ENCODE data around the gene NTNG2. TPM values are rescaled to one million over a fixed set of nuclear protein-coding genes. Genes with fewer than 3 reads are reported as not detected.

The NTNG2 gene
- total RNA-seq, 1 experiment from 2014 or later, result 1.2 TPM

DNA sequence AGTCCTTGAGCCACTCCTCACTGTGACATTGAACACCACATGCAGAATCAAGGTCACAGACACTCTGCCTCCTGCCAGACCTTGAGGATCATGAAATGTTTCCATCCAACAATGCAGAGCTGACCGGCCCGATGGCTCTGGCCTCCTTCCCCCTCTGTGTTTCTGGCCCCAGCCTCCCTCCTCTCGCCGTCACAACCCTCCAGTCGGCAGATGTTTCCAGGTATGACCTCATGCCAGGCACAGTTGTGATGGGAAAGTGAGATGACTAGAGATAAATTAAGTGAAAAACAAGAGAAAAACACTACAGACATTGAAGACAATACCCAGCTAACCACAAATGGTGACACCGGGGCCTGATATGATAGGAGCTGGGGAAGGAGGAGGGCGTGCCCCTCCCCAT lies 9.8 kb downstream of the NTNG2 start:
- H3K4me3 ChIP-seq (ENCODE audit: insufficient read depth, low read depth, low read length), result no peak overlapping the region
- DNase-seq, result no peak
- no peaks in the 10 kb centered on the region for H3K36me3 ChIP-seq (replicated peaks; ENCODE audit: control insufficient read depth, insufficient read depth, low read length)
- peaks cover 4% of the 10 kb centered on the region for H3K27me3 ChIP-seq (ENCODE audit: control insufficient read depth, insufficient read depth, low read length)

DNA sequence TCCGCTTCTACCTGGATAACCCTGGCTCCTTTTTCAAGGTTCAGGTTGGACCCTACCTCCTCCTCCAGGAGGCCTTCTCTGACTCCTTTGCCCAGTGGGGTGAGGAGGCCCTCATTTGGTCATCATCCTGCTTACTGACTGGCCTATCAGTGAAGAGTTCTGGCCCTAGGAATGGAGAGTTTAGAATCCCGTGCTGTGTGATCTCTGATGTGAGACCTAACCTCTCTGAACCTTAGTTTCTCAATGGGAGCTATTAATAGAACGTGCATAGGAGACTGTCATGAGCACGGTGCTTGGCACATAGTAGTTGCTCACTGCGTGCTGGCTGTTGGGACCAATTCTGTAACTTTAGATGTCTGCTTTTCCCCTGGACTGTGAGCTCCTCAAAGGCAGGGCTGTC lies 10.3 kb downstream of the NTNG2 start:
- H3K27me3 ChIP-seq (ENCODE audit: control insufficient read depth, insufficient read depth, low read length), result peaks cover under 1% of the 10 kb centered on the region
- H3K4me3 ChIP-seq (ENCODE audit: insufficient read depth, low read depth, low read length), result no peak overlapping the region
- no peaks in the 10 kb centered on the region for H3K36me3 ChIP-seq (replicated peaks; ENCODE audit: control insufficient read depth, insufficient read depth, low read length)
- no peak for DNase-seq

DNA sequence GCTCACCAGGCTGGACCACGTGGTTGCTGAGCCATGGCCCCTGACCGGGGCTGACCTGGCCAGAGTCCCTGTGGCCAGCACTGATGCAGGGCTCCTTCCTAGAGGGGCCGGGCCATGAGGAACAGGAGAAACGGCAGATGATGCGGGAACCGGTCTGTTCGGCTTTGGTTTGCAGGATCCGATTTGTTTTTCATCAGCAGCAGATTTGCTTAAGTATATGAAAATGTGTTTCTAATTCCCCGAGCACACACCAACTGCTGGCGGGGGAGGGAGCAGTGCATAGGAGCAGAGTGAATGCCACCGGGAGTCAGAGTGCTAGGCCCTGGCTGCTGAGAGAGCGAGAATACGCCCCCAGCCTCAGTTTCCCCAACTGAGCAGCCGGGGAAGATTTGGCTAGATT lies 13.6 kb downstream of the NTNG2 start:
- H3K4me3 ChIP-seq (ENCODE audit: insufficient read depth, low read depth, low read length), result no peak overlapping the region
- H3K36me3 ChIP-seq (replicated peaks; ENCODE audit: control insufficient read depth, insufficient read depth, low read length), result no peaks in the 10 kb centered on the region
- H3K27me3 ChIP-seq (ENCODE audit: control insufficient read depth, insufficient read depth, low read length), result no peaks in the 10 kb centered on the region
- DNase-seq, result no peak

DNA sequence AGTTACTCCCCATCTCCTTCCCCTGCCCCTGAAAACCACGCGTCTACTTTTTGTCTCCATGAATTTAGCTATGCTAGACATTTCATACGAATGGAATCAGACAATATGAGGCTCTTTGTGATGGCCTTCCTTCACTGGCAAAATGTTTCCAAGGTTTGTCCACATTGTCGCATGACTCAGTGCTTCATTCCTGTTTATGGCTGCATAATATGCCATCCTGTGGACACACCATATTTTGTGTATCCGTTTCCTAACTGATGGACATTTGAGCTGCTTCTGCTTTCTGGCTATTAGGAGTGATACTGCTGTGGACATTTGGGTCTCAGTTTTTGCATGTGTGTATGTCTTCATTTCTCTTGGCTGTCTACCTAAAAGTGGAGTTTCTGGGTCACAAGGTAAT lies 14.5 kb downstream of the NTNG2 start:
- H3K27me3 ChIP-seq (ENCODE audit: control insufficient read depth, insufficient read depth, low read length), result no peaks in the 10 kb centered on the region
- DNase-seq, result no peak
- H3K4me3 ChIP-seq (ENCODE audit: insufficient read depth, low read depth, low read length), result no peak overlapping the region
- H3K36me3 ChIP-seq (replicated peaks; ENCODE audit: control insufficient read depth, insufficient read depth, low read length), result no peaks in the 10 kb centered on the region

DNA sequence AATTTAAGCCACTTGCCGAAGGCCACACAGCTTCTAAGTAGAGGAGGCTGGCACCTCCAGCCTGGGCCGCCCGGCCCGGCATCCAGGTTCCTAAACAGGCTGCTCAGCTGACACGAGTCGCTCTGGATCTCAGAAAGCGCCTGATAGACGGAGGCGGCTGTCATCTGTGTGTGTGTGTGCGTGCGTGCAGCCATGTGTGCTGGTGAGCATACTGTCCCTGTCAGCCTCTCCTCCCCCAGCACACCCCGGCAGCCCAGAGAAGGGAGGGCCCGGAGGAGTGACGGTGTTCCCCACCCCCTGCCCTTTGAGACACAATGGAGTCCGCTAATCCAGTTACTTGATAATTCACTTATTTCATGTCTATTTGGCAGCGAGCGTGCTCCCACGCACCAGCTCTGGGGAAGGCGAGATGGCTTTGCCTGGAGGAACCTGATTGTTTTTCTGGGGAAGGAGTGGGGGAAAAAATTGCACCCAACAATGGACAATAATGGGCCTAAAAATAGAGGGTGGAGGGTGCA lies 20.0 kb downstream of the NTNG2 start:
- Histone ChIP-seq H3K36me3 (replicated peaks; ENCODE audit: control insufficient read depth, insufficient read depth, low read length) (no peaks in the 10 kb centered on the region), H3K27me3 (ENCODE audit: control insufficient read depth, insufficient read depth, low read length) (peaks cover 12% of the 10 kb centered on the region), H3K4me3 (ENCODE audit: insufficient read depth, low read depth, low read length) (no peak overlapping the region)
- no peak for DNase-seq

DNA sequence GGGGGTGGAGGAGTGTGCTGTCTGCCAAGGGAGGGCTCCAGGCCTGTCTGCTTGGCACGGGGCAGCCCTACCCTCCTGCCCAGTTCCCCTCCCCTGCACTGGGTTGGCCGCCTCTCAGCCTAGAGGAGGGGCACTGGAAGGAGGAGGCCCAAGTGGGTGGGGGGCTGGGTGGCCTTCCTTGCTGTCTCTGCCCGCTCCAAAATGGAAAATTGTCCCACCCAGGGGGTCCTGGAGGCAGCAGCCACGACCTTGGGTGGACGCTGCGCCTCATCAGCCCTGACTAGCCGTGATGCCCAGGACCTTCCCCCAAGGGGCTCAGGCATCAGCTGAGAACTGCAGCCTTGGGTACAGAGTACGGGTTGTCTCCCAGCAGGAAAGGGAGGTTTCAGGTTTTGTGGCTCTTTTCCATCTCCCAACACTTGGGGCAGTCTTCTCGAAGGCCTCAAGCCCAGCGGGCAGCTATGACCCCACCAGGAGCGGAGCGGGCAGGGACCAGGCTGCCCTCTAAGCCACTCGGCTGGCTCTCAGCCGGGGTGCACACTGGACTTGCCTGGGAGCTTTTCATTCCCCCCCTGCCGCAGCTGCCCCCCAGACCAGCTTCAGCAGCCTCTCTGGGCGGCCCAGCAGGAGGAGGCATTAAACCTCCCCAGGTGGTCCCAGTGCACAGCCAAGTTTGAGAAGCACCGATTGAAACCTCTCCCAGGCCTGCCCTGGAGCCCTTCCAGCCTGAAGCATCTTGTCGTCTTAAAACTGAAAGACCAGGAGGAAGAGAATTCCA lies 20.6 kb downstream of the NTNG2 start:
- no peaks in the 10 kb centered on the region for H3K36me3 ChIP-seq (replicated peaks; ENCODE audit: control insufficient read depth, insufficient read depth, low read length)
- peaks cover 17% of the 10 kb centered on the region for H3K27me3 ChIP-seq (ENCODE audit: control insufficient read depth, insufficient read depth, low read length)
- DNase-seq, result peak; percentile 83
- H3K4me3 ChIP-seq (ENCODE audit: insufficient read depth, low read depth, low read length), result no peak overlapping the region

DNA sequence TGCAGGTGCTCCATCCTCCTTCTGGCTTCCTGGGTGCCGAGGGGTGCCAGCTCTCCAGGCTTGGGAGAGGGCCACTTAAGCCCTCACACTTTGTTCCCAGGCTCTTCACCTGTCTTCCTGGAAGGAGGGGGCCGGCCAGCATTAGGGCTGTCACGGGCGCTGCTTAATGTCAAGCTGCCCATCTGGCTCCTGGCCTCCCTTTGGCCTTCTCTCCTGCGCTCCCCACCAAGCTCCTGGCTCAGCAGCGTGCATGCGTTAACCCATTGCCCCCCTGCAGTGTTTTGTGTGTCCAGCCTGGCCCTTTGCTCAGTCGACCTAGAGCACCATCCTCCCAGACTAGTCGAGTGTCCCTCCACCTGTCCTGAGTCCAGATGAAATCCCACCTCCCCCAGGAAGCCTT lies 21.3 kb downstream of the NTNG2 start:
- Histone ChIP-seq H3K36me3 (replicated peaks; ENCODE audit: control insufficient read depth, insufficient read depth, low read length) (no peaks in the 10 kb centered on the region), H3K4me3 (ENCODE audit: insufficient read depth, low read depth, low read length) (no peak overlapping the region), H3K27me3 (ENCODE audit: control insufficient read depth, insufficient read depth, low read length) (peaks cover 23% of the 10 kb centered on the region)
- DNase-seq, result no peak

DNA sequence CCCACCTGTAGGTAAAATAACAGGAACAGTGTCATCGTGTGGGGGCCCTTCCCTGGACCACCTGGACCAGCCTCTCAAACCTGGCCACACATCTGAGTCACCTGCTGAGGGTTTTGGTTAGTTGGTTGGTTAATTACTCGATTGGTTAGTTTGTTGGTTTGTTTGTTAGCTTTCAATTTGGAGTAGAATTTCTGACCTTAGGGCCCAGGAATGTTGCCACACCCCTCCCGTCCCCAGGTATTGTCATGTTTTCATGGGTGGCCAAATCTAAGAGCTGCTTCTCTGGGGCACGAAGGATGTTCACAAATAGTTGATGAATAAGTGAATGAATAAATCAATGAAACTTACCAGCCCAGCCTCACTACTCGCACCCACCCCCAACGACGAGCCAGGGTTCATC lies 21.9 kb downstream of the NTNG2 start:
- no peak for DNase-seq
- Histone ChIP-seq H3K36me3 (replicated peaks; ENCODE audit: control insufficient read depth, insufficient read depth, low read length) (no peaks in the 10 kb centered on the region), H3K27me3 (ENCODE audit: control insufficient read depth, insufficient read depth, low read length) (peaks cover 29% of the 10 kb centered on the region), H3K4me3 (ENCODE audit: insufficient read depth, low read depth, low read length) (no peak overlapping the region)

DNA sequence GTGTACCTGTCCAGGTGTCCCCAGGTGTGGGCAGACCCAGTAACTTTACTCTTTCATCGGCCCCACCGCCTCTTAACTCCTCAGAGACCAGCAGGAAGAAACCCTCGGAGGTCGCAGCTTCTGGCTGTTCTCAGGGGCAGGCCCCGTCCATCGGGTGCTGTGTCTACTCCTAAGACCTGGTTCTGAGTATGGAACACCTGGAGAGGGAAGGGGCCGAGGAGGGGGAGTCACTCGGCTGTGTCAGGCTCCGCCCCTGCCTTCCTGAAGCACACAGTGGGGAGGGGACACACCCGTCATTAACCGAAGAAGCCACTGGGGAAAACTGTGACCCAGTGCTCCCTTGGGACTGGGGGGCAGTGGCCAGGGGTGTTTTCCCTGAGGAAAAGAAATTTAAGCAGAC lies 22.3 kb downstream of the NTNG2 start:
- no peak for DNase-seq
- H3K27me3 ChIP-seq (ENCODE audit: control insufficient read depth, insufficient read depth, low read length), result peaks cover 30% of the 10 kb centered on the region
- H3K4me3 ChIP-seq (ENCODE audit: insufficient read depth, low read depth, low read length), result no peak overlapping the region
- H3K36me3 ChIP-seq (replicated peaks; ENCODE audit: control insufficient read depth, insufficient read depth, low read length), result no peaks in the 10 kb centered on the region

DNA sequence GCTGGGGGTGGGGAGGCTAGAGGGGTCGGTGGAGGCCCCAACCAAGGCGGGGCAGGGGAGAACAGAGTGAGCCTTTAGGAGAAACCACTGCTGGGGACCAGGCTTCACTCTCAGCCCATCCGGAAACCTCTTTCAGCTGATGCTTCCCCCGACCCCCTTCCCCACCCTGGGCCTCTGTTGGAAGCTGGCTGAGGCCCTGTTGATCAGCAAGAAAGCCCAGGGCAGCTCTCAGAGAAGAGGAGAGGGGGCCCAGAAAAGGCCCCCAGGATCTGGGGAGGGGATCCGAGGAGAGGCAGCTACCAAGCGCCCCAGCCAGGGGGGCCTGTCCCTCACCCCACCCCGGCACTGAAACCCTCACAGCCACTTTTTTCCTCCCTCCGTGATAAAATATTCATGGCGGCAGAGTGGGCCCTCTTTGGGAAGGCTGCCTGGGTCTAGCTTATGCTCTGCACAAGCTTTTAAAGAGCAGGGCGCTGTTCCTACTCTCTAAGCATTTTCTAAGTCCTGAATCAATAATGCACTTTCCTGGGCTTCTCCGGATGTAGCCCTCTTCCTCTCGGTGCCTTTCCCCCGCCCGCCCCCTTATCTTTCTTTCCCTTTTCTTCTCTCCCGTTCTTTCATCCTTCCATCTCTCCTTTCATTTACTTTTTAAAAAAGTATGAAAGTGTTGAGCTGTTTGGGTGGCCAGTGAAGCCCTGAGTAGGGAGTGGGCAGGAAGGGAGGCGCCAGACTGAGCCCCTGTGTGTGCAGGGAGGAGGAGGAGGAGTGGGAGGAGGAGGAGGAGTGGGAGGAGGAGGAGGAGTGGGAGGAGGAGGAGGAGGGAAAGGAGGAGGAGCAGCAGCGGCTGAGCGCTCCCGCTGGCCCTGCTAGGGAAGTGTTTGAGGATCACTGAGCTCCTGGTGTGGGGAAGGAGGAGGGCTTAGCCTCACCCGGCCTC lies 23.5 kb downstream of the NTNG2 start:
- H3K36me3 ChIP-seq (replicated peaks; ENCODE audit: control insufficient read depth, insufficient read depth, low read length), result no peaks in the 10 kb centered on the region
- DNase-seq, result peak; percentile 81
- peak overlapping the region; percentile 9; the same call in 1 of the 2 replicates for H3K4me3 ChIP-seq (ENCODE audit: insufficient read depth, low read depth, low read length)
- H3K27me3 ChIP-seq (ENCODE audit: control insufficient read depth, insufficient read depth, low read length), result peaks cover 32% of the 10 kb centered on the region

DNA sequence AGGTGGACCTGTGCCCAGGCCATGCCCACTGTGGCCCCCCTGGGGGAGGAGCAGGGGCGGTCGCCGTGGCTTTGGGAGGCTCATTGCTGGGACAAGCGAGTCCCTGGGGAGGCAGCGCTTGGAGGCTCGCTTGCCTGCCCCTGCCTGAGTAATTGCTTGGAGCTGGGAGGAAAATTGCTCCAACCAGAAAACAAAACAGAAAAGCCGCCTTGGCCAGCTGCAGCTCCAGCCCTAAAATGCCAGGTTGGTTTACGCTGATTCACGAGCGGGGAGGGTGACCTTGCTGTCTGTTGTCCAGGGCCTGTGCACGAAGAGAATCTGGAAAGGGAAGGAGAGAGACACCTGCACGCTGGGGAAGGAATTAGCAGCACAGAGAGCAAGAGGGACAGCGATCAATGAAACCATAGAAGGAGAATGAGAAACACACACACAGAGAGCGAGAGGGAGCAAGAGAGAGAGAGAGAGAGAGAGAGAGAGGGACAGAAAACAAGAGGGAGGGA lies 25.3 kb downstream of the NTNG2 start:
- peaks cover 32% of the 10 kb centered on the region for H3K27me3 ChIP-seq (ENCODE audit: control insufficient read depth, insufficient read depth, low read length)
- no peak for DNase-seq
- no peaks in the 10 kb centered on the region for H3K36me3 ChIP-seq (replicated peaks; ENCODE audit: control insufficient read depth, insufficient read depth, low read length)
- peak overlapping the region; percentile 12; the same call in 1 of the 2 replicates for H3K4me3 ChIP-seq (ENCODE audit: insufficient read depth, low read depth, low read length)

DNA sequence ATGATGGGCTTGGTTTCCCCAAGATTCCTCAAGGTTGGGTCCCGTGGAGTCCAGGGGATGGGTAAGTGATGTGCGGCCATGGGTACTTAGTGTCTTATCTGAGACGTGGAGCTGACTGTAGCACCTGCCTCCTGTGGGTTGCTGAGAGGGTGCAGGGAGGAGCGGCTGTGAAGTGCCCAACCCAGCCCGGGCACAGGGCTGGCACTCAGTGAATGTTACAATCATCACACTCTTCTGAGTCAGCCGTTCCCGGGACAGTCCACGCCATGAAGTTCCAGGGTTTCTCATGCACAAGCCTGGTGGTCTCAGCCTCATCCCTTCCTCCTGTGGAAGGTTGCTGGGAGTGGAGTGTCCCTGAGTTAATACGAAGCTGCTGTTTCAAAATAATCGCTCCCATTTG lies 29.1 kb downstream of the NTNG2 start:
- no peak for DNase-seq
- no peak overlapping the region for H3K4me3 ChIP-seq (ENCODE audit: insufficient read depth, low read depth, low read length)

DNA sequence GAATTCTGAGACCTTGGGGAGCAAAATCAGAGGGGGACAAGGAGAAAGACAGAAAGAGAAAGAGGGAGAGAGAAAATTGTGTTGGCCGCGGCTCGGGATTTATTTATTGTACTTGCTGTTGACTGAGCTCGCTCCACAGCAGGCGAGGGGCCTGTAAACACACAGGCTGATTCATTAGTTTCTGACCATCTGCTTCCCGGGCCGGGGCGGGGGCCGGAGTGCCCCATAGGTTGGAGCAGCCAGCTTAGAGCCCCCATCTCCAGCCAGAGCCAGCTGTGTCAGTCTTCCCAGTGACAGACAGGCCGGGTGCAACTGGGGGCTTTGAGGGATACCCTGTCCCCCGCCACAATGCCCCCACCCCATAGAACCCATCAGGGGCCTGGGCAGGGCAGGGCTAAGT lies 30.9 kb downstream of the NTNG2 start:
- no peak for DNase-seq
- peaks cover 13% of the 10 kb centered on the region for H3K27me3 ChIP-seq (ENCODE audit: control insufficient read depth, insufficient read depth, low read length)
- no peak overlapping the region for H3K4me3 ChIP-seq (ENCODE audit: insufficient read depth, low read depth, low read length)
- no peaks in the 10 kb centered on the region for H3K36me3 ChIP-seq (replicated peaks; ENCODE audit: control insufficient read depth, insufficient read depth, low read length)

More for the DNA sequence above, 29.1 kb downstream of the NTNG2 start:
- H3K36me3 ChIP-seq (replicated peaks; ENCODE audit: control insufficient read depth, insufficient read depth, low read length), result no peaks in the 10 kb centered on the region
- H3K27me3 ChIP-seq (ENCODE audit: control insufficient read depth, insufficient read depth, low read length), result peaks cover 29% of the 10 kb centered on the region

DNA sequence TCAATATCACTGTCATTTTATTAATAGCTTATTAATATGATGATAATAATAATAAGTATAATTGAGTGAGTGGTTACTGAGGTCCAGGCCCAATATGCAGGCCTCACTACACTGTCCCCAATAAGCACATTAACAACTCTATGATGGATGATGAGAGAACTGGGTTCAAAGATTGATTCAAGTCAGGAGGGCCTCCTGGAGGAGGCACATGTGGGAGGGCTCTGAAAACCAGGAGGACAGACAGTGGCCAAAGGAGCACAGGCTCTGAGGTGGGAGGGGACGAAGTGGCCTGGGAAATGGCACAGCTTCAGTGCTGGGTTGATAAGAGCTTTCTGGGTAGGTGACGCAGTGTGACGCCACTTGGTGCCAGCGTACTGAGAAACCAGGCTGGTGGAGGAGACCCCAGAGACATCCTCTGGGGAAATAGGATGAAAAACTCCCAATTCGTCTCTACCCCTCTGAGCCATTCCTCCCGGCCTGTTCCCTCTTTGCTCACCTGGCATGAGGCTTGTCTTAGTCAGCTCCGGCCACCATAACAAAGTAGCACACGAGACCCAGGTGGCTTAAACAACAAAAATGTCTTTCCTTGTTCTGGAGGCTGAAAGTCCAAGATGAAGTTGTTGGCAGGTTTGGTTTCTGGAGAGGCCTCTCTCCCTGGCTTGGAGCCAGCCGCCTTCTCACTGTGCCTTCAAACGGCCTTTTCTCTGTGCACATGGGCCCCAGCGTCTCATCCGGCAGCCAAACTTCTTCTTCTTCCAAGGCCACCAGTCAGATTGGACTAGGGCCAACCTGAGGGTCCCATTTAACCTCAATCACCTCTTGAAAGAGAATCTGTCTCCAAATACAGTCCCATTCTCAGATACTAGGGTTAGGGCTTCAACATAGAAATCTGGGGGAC lies 31.6 kb downstream of the NTNG2 start:
- no peak for DNase-seq
- no peaks in the 10 kb centered on the region for H3K36me3 ChIP-seq (replicated peaks; ENCODE audit: control insufficient read depth, insufficient read depth, low read length)
- H3K27me3 ChIP-seq (ENCODE audit: control insufficient read depth, insufficient read depth, low read length), result peaks cover 5% of the 10 kb centered on the region; the same call in 1 of the 2 replicates

More for the DNA sequence above, 31.6 kb downstream of the NTNG2 start:
- no peak overlapping the region for H3K4me3 ChIP-seq (ENCODE audit: insufficient read depth, low read depth, low read length)

Data from H7 (cell line).